Activated CD4-positive, alpha-beta T cell treated with anti-CD3 and anti-CD28 coated beads, Interleukin-2, Interleukin-4, amounts not matched to agents 100 ng/mL and 50 ng/mL, durations not matched to agents 16 hours and 8 hours (primary cell): ENCODE data around the gene CDH13.

Source experiments
- DNase-seq: peaks from one replicate; pipeline ENCODE4 v3.0.0-alpha.2; 2020; ENCODE audit warnings: low spot score

The CDH13 gene

DNA sequence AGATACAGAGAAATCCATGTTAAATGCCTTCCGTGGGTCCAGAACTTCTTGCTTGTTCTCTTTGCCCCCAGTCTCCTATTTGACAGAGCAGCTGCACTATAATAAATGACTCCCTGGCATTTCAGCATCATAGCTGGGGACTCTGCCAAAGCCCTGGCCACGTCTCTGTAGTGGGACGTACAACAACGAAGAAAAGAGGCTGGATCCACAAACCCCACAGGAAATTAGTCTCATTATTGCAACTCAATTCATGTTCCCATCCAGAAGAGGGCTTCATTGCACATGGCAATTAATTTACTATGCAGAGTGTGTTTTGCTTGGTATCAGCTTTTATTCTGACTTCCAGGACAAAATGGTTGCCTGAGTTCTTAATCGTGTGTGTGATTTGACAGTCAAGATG is 121.3 kb downstream of the CDH13 start:
- no peak for DNase-seq

DNA sequence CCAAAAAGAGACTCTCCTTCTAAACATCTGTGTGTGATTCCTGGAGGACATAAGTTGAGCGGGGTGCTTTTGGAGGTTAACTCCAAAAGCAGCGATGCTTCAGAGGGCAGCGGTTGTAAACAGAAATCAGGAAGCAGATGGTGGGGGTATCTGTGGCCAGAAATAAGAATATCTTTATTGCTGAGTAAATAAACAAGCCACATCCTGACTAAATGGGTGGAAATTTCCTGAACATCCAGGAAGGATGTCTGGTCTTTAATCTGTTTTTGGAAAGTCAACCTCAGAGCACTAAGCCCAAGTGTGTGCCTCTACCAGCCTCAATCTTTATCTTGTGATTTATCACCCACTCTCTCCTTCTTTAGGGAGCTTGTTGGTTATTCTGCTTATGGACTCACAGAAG is 123.3 kb downstream of the CDH13 start:
- no peak for DNase-seq

DNA sequence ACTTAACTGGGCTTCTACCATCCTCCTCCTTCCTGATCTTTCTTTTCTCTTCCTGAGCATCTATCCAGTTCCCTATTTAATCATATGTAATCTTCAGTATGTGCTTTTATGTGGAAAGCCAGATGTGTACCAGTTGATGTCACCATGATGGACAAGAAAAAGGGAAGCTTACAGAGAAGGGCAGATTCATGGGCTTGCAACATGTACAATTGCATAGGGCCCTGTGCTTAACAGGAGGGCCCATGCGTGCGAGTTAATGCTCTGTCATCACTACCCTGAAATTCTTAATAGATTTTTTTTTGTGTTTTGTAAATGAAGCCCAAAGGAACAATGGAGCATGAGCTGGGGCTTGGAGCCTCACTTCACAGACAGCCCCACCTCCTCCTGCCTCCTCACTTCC is 124.3 kb downstream of the CDH13 start:
- no peak for DNase-seq

DNA sequence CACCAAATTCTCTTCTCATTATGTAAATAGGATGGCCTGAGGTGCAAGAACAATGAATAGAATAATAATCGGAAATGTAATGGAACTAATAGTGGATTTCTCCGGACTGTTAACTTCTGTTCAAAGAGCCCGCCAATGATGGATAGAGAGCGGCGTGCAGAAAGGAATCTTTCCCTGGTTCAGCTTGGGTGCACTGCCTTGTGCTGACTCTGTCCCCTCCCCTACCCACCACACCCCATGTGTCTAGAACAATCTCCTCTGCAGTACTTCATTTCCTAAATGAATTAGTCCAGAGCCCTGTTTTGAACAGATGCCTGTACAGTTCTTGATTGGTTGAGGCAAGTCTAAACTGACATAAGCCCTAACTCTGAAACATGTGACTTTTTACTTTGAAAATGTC is 125.4 kb downstream of the CDH13 start:
- no peak for DNase-seq

DNA sequence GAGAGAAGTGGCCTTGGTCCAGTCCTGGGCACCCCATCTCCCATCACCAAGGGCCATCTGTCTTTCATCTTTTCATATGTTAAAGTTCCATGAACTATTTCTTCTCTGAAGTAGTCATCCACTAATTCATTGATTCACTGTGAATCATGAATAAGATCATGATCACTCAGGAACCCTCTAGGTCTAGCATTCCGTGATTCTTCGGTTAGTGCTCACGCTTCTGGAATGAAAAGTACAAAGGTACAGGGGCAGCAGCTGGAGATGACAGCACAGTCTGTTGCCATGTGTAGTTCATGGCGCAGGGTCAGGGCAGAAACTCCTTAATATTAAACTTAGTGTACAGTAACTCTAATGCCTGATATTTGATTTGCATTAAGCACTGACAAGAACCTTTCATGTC is 127.1 kb downstream of the CDH13 start:
- DNase-seq = no peak

DNA sequence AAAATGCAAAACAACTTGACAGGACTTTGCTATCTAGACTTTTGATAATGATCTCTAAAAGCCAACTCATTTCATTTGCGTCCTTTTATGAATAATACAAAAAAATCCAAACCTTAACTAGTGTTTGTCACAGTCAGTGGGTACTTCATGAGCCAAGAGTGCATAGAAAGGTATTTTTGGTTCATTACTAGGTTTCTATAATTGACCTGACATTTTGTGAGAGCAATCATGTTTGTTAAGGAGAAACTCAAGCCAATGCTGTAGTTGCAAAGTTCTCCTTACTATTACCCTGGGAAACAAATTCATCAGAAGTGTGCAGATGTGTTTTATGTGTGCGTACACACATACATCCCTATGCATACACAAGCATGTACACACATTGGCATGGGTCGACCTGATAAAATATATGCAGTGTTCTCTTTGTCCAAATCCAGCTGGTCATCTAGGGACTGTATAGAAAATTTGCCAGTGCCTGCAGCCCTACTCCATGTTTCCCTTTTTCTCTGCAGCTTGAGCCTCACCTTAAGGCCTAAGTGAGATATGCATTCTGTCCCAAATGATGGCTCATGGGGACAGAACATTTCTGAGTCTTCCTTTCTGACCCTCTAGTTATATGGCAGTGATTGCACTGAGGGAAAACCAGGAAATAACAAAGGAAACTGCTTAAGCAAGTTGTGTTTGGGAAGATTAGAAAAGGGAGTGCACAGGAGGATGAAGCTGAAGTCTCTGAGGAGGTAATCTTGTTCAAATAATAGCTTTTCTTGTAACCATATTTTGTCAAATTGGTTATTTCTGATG is 128.1 kb downstream of the CDH13 start:
- no peak for DNase-seq

DNA sequence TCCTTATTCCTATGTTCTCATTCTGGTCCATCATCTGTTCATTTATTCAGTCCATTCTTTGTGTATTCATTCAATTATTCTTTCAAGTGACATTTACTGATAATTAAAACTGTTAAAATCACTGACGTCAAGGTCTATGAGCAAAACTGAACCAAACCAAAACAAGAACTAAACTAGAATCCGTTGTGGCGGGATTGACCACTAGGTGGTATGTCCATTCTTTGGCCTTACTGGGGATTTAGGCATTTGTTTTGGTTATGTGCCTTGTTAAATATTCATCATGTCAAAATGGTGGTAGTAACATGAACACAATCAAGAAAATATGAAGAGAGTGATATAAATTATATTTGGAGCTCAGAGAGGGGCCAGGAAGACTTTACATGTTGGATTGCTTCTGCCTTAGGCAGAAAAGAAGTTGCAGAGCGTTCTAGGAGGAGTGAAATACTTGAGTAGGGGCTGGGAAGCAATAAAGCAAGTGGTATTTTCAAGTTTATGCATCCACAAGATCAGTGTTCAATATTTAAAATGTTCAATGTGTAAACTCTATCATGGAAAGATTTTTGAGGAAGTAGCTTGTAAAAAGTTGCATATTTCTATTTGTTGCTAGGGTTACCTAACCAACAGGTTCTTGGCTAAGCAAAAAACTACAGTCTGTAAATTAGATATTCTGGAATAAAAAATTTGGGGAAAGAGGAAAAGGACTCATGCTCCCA is 129.0 kb downstream of the CDH13 start:
- no peak for DNase-seq

DNA sequence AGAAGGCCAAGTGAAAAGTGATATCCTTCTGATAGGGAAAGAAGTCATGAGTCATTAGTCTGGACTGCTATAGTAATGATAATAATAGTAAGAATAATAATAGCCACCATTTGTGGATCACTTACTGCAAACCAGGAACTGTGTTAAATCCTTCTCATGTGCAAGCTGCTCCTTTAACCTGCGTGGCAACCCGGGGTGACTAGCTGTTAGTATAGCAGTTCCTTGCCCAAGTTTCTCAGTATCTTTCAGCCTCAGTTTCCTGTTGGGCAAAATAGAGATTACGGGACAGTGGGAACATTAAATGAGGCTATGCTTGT is 129.5 kb downstream of the CDH13 start:
- DNase-seq = no peak

DNA sequence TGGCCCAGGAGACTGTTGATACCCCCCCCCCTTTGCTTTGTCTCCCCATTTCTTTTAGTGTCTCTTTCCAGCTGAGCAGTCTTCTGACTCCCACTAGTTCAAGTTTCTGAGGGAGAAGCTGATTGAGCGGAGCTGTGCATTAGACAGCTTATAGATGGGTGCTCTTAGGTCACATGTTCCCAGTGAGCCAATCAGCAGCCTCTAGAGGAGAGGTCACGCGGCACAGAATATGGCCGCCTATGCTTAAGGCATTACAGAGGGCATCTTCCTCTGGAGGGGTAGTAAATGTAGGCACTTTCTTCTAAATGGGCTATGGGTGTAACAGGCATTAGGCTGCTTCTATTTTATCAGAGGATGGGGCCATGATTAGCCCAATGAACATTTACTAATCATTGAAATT is 131.6 kb downstream of the CDH13 start:
- DNase-seq = no peak

DNA sequence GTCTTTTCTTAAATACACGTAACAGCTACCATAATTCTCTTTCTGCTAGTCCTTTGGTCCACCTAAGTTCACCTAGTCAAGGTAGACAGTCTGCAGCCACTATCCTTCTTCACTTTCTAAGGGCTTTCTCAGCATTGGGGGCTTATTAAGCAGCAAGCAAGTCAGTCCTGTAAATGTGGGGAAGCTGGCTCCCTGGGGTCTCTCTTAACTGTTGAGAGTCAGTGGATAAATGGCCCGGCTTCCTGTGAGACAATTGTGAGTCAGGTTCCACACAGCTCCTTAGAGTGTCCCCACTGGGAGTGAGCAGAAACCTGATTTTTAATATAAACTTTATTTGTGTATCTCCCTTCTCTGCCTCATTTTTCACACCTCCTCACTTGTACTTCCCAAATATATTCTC is 132.1 kb downstream of the CDH13 start:
- DNase-seq = no peak

DNA sequence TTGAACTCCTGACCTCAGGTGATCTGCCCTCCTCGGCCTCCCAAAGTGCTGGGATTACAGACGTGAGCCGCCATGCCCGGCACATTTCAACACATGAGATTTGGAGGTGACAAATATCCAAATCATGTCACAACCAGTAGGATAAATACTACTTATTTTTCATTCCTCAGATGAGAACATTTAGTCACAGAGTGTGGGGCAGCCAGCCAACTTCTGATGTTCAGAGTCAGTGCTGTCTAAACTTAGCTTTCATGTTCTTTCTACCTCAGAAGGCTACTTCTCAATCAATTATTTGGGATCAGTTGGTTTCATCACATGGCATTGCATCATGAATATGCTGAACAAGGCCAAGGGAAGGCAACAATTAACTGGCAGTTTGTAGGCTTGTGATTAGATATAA is 134.5 kb downstream of the CDH13 start:
- DNase-seq = no peak

DNA sequence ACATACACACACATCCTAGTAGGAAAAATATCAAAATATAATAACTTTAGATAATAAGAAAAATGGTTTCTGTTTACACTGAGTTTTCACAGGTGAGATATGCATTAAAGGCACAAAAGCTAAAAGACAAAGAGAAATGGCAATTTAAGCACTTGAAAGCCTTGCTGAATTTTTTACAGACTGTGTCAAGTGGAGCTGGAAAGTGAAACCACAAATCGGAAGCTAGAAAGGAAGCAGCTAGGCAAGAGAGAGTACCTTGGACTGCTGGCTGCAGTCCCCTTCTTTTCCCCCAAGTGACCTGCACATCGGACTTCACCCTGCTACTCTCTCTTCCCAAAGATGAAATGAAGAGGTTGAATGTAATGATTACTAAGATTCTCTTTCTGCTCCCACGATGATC is 135.1 kb downstream of the CDH13 start:
- no peak for DNase-seq

DNA sequence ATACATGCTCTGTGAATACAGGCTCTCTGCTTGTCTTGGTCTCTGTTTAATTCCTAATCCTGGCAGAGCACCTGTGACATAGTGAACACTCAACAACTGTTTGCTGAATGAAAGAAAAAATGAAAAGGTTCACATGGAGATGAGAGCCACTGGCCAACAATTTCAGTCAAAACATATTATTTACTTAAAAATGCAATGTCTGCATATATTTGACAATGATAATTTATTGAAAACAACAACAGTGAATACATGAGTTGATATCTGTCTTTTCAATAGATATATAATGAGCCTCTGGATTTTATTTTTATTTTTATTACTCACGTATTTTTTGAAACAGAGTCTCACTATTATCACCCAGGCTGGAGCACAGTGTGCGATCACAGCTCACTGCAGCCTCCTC is 136.6 kb downstream of the CDH13 start:
- no peak for DNase-seq

DNA sequence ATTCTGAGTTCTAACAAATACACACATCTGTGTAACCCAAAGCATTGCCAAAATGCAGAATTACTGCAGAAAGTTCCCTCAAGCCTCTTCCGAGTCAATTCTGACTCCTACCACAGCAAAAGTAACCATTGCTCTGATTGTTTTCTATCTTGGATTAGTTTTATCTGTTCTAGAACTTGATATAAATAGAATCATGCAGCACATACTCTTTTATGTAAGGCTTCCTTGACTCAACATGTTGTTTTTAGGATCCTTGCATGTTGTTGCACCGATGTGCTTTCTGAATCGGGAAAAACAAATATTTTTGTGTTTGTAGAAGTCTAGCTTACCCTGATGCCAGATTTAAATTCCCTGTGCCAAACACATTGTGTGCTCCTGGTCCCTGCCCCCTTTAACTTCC is 140.4 kb downstream of the CDH13 start:
- DNase-seq = no peak

DNA sequence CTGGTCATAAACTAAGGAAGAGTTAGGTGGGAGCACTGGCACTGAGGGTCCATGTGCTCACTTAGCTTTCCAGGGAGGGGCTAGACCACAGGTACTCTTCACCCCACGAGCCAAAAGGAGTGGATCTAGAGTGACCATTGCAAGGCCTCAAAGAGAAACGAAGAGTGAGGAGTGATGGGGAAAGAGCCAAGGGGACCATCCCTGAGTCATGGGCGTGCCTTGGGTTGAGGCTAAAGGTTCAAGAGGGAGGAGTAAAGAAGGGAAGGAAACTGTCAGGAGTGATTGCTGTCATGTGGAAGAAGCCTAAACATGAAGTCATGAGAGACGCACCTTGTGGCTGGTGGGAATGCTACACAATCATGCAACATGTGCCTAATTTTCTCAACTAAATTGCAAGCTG is 141.0 kb downstream of the CDH13 start:
- DNase-seq = no peak

DNA sequence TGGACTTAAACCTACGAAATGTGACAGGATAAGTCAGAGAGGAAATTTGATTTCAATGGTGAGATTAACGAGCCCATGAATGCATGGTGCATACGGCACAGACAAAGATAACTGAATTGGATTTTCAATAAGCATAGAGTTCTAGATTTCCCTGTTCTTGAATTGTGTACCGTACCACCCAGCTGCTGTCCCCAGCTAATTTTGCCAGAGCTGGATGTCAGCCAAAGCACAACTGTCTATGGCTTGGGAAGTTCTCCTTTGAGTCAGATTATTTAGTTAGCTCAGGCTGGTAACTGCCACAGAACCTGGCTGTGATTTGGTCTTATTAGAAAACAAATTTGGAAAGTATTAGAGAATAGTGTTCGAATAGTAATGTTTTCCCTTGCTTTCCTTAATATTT is 143.1 kb downstream of the CDH13 start:
- no peak for DNase-seq

DNA sequence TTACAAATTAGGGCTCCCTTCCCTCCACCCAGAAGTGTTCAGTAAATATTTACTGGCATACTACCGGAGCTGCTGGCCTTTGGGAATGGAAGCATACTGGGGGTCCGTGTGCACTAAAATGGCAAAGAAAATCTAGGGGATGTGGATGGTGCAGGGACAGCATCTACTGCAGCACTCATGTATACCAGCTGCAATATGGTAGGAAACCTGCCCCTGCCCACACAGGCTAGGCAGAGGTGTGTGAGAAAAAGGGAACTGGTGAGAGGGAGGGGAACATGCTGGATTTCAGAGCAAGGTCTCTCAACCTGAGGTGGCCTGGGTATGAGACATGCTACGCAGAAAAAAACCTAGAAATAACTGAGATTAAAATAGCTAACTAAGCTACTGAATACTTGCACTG is 145.4 kb downstream of the CDH13 start:
- DNase-seq = no peak

DNA sequence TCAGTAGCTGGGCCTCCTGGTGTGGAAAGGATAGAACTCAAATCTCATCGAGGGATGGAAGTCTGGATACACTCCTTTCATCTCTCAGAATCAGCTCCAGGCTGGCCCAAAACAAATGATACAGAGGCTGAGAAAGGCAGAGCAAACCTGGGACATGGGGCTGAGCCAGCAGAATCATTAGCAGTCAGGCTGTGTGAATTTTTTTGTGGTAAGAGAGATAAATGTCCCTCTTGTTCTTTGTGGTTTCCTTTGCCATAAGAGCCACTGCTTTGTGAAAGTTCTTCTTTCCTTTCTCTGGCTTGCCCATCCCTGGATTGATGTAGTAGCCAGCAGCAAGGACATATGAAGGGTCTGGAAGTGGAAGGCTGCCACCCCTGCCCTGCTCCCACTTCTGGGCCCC is 146.2 kb downstream of the CDH13 start:
- no peak for DNase-seq

DNA sequence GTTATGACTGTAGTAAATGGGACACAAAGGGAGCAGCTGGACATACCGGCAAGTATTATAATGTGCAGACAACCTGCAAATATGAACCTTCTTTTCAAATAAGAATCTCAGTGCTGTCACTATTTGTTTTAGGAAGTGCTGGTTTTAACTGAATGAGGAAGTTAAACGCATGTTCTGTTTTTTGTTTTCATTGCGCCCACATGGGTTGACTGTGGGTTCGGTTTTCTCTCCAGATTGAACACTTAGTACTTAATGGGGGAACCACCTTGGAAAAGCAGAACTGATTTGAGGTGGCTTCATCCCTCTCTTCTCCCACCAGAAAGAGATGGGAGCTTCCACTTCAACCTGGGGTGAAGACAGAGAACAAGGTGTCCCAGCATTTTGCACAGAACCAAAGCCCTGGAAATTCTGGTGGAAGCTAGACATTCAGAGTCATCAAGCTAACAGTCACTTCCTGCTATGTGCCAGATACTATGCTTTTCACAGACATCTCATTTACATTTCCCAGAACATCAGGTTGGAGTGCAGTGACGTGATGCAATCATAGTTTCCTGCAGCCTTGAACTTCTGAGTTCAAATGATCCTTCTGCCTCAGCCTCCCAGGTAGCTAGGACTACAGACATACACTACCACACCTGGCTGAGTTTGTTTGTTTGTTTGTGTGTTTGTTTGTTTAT is 149.8 kb downstream of the CDH13 start:
- peak; percentile 6 for DNase-seq

DNA sequence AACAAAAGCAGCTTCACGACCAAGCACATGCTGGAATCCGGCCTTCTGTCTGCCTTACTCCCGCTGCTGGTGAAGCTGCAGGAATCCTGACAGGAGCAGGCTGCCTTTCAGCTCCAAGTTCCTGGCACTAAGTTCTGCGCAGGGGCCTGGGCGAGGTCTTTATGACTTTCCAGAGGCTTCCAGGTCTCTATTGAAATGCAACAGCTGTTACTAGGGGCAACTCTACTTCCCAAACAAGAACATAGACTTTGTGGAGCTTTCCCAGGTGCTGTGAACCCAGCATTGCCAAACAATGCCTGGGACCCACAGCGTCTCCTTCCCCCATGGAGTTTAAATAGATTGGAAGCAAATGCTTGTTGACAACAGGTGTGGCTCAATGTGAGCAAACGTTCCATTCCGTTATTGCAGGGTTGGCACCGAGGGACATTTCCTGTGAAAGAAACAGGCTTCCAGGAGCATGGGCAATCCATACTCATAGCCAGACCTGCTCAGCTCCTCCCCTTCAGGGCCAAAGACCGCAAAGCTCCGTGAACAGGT is 156.0 kb downstream of the CDH13 start:
- DNase-seq = no peak

DNA sequence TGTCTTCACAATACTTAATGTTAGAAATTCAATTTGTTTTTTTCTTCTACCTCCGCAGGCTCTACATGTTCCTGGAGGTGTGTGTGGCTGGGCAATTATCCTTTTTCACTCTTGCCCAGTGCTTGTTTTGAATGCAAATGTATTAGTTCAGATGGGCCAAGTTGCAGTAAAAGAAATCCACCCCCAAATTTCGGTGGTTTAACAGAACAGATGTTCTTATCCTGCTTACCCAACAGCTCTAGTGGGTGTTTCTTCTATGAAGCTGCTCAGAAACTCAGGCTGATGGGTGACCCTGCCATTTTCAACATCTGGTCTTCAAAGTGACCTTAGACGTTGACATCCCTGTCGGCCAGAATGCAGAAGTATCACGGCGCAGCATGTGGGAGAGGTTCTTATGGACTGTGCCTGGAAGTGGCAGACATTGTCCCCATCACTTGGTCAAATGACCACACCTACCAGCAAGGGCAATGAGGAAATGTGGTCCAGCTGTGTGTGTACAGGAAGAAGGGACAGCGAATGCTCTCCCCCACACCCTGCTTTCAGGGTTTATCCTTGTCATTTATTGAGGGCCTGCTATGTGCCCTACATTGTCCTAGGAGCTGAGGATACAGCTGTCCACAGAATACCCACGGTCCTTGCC is 157.3 kb downstream of the CDH13 start:
- DNase-seq = no peak

DNA sequence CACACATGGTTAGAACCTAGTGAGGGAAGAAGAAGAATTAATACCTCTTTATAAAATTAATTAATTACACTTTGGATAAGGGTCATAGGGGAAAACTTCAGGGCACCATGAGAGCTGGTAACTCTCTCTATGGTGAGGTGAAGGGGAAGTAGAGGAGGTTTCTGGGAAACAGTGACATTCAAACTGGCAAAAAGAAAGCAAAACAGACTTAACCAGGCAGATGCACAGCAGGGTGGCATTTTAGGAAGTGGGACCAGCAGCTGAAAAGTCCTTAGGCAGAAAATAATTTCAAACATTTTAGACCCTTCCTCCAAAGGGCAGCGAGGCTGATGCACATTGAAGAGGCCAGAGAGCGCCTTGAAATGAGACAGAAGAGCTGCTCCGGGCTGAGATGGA is 157.8 kb downstream of the CDH13 start:
- DNase-seq = no peak

DNA sequence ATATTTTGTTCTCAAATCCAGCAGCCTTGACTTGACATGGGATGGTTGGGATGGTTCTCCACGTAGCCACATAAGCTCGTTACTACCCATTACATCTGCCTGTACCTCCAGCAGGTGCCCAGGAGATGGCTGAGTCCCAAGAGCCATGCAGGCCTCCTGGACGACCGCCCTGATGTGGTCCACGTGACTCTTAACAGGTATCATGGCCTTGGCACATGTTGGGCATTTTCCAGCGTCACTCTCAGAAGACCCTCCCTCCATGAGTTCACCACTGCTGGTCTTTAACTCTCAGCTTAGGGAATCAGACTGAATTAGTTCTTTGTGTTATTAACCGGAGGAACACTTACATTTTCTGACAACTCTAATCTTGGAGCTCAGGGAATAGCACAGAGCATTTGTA is 161.5 kb downstream of the CDH13 start:
- DNase-seq = no peak
